SK-N-SH (cell line): ENCODE data around the gene VPS18. TPM values are rescaled to one million over a fixed set of nuclear protein-coding genes. Genes with fewer than 3 reads are reported as not detected.

ENCODE experiments used
- CTCF ChIA-PET: fragments of 300-600, 350-600 bp; formaldehyde crosslinking; extraction: SDS; loops from one replicate; lab custom pipeline; 2021; lab: Yijun Ruan, JAX
- POLR2A ChIA-PET: fragments of 350-600 bp; sonication (Branson Sonifier 250); formaldehyde crosslinking; extraction: SDS; loops from one replicate; lab custom pipeline; 2020; ENCODE audit warnings: antibody characterized with exemption, inconsistent platforms; lab: Yijun Ruan, JAX
- DNase-seq: peaks from one replicate; pipeline ENCODE4 v3.0.0; 2012
- H2AFZ ChIP-seq: fragments of 200-600 bp; sonication (generic); 2 replicates; pipeline ENCODE4 v1.8.1; 2016; ENCODE audit warnings: antibody characterized with exemption, mild to moderate bottlenecking, low read depth
- H3F3A ChIP-seq: fragments of 200-600 bp; sonication (generic); replicated peaks from 2 replicates; pipeline ENCODE3; 2016; ENCODE audit warnings: antibody characterized with exemption, mild to moderate bottlenecking; ENCODE audit not compliant: insufficient read depth
- H3K27ac ChIP-seq, 2 experiments: fragments of 200-500 bp in 1 of 2; fragments of 200-600 bp in 1 of 2; sonication (Bioruptor generic) in 1 of 2; sonication (generic), shearing (Covaris generic) in 1 of 2; 2 replicates each; pipeline versions ENCODE4 v1.5.1 to v1.6.1; 2014 to 2016; ENCODE audit warnings: low read depth in 2 of 2, inconsistent platforms in 1 of 2, low read length in 1 of 2, mild to moderate bottlenecking in 1 of 2, mixed read lengths in 1 of 2
- H3K27me3 ChIP-seq: fragments of 200-600 bp; sonication (generic), shearing (Covaris generic); 2 replicates; pipeline ENCODE4 v1.6.1; 2016; ENCODE audit warnings: mixed run types; ENCODE audit not compliant: insufficient read depth
- H3K36me3 ChIP-seq, 2 experiments: fragments of 200-500 bp in 1 of 2; fragments of 200-600 bp in 1 of 2; sonication (Bioruptor generic) in 1 of 2; sonication (generic) in 1 of 2; replicated peaks in 1 of 2; 2 replicates each; pipeline versions ENCODE3 to v1.5.1; 2014 to 2016; ENCODE audit warnings: low read length in 1 of 2, mild to moderate bottlenecking in 1 of 2; ENCODE audit not compliant: insufficient read depth in 2 of 2, control insufficient read depth in 1 of 2
- H3K4me1 ChIP-seq, 2 experiments: fragments of 200-500 bp in 1 of 2; fragments of 200-600 bp in 1 of 2; sonication (Bioruptor generic) in 1 of 2; sonication (generic), shearing (Covaris generic) in 1 of 2; 2 replicates each; pipeline versions ENCODE4 v1.5.1 to v1.6.1; 2014 to 2016; ENCODE audit warnings: low read depth in 1 of 2, low read length in 1 of 2, mixed run types in 1 of 2; ENCODE audit not compliant: insufficient read depth in 2 of 2, control insufficient read depth in 1 of 2
- H3K4me2 ChIP-seq: fragments of 200-600 bp; sonication (generic), shearing (Covaris generic); 2 replicates; pipeline ENCODE4 v1.6.1; 2017; ENCODE audit warnings: mixed run types
- H3K4me3 ChIP-seq, 2 experiments: fragments of 200-500 bp in 1 of 2; fragments of 200-600 bp in 1 of 2; sonication (Bioruptor generic) in 1 of 2; sonication (generic), shearing (Covaris generic) in 1 of 2; 2 replicates each; pipeline versions ENCODE4 v1.5.1 to v1.8.1; 2014 to 2016; ENCODE audit warnings: low read depth in 2 of 2, inconsistent platforms in 1 of 2, low read length in 1 of 2, mild to moderate bottlenecking in 1 of 2, mixed read lengths in 1 of 2, moderate library complexity in 1 of 2
- H3K79me2 ChIP-seq: fragments of 200-600 bp; sonication (generic); 2 replicates; pipeline ENCODE4 v1.8.1; 2017; ENCODE audit warnings: mild to moderate bottlenecking; ENCODE audit not compliant: insufficient read depth
- H3K9ac ChIP-seq: fragments of 200-600 bp; sonication (generic); 2 replicates; pipeline ENCODE4 v1.6.1; 2017; ENCODE audit warnings: mixed run types
- H3K9me2 ChIP-seq: fragments of 200-600 bp; sonication (generic); 2 replicates; pipeline ENCODE4 v1.6.1; 2017; ENCODE audit warnings: mixed run types
- H3K9me3 ChIP-seq: fragments of 200-600 bp; sonication (generic); 2 replicates; pipeline ENCODE4 v1.6.1; 2017; ENCODE audit warnings: mixed run types, mild to moderate bottlenecking, moderate library complexity
- H4K20me1 ChIP-seq: fragments of 200-600 bp; sonication (generic); 2 replicates; pipeline ENCODE4 v1.6.1; 2017; ENCODE audit warnings: mild to moderate bottlenecking, mixed run types; ENCODE audit not compliant: insufficient read depth
- CHD2 ChIP-seq: fragments of 150-350 bp; IDR thresholded peaks from 2 replicates; pipeline ENCODE4 v1.6.1; 2018; ENCODE audit warnings: low read length; ENCODE audit not compliant: partially characterized antibody
- ELF1 ChIP-seq: IDR thresholded peaks from 2 replicates; pipeline ENCODE4 v1.4.0; 2012
- EZH2phosphoT487 ChIP-seq: fragments of 200-600 bp; sonication (generic); IDR thresholded peaks from 2 replicates; pipeline ENCODE4 v1.6.1; 2017; ENCODE audit warnings: low read depth, mixed run types, mild to moderate bottlenecking, antibody characterized with exemption, moderate library complexity, borderline replicate concordance
- NRF1 ChIP-seq: IDR thresholded peaks from 2 replicates; pipeline ENCODE4 v1.6.1; 2012; ENCODE audit warnings: low read depth, mild to moderate bottlenecking, low read length
- RCOR1 ChIP-seq: fragments of 150-350 bp; IDR thresholded peaks from 2 replicates; pipeline ENCODE4 v1.6.1; 2017; ENCODE audit warnings: antibody characterized with exemption, low read length
- RXRA ChIP-seq: IDR thresholded peaks from 2 replicates; pipeline ENCODE4 v1.4.0; 2012; ENCODE audit warnings: low read depth, mild to moderate bottlenecking, borderline replicate concordance
- TAF1 ChIP-seq: IDR thresholded peaks from 2 replicates; pipeline ENCODE4 v1.6.1; 2012; ENCODE audit warnings: low read depth, mild to moderate bottlenecking, low read length, moderate library complexity, borderline replicate concordance
- TEAD4 ChIP-seq: IDR thresholded peaks from 2 replicates; pipeline ENCODE4 v1.4.0; 2012; ENCODE audit warnings: mild to moderate bottlenecking, borderline replicate concordance; ENCODE audit not compliant: insufficient read depth
- YY1 ChIP-seq: IDR thresholded peaks from 2 replicates; pipeline ENCODE4 v1.4.0; 2012; ENCODE audit warnings: low read depth, mild to moderate bottlenecking
- WGBS: methylation state at CpG from one replicate; pipeline ENCODE4 v1.1.6; 2017; ENCODE audit warnings: low lambda C conversion rate; 5-methylcytosine and 5-hydroxymethylcytosine counted together
- polyA plus RNA-seq, 3 experiments: library from polyadenylated mRNA; depleted of rRNA; stranded (reverse); fragments of >200 nt; gene quantifications; 2 replicates each; pipeline ENCODE4 v1.2.3, GENCODE V29; 2012
- TF ChIP-seq, protein P1 (sequence below): IDR thresholded peaks from 2 replicates; pipeline ENCODE4 v1.4.0; 2012; ENCODE audit warnings: low read depth, borderline replicate concordance
- TF ChIP-seq, protein P2 (sequence below): IDR thresholded peaks from 2 replicates; pipeline ENCODE4; 2012
- TF ChIP-seq, protein P3 (sequence below): IDR thresholded peaks from 2 replicates; pipeline ENCODE4 v1.6.1; 2012; ENCODE audit warnings: mild to moderate bottlenecking, low read depth, low read length, moderate library complexity
- TF ChIP-seq, protein P4 (sequence below): fragments of 150-350 bp; IDR thresholded peaks from 2 replicates; pipeline ENCODE4 v1.6.1; 2017; ENCODE audit warnings: antibody characterized with exemption, low read length, low read depth, borderline replicate concordance

VPS18 gene
- polyA plus RNA-seq, 1 of the 3 experiments (the other 2 are of a cell fraction), result 14.1 TPM

DNA sequence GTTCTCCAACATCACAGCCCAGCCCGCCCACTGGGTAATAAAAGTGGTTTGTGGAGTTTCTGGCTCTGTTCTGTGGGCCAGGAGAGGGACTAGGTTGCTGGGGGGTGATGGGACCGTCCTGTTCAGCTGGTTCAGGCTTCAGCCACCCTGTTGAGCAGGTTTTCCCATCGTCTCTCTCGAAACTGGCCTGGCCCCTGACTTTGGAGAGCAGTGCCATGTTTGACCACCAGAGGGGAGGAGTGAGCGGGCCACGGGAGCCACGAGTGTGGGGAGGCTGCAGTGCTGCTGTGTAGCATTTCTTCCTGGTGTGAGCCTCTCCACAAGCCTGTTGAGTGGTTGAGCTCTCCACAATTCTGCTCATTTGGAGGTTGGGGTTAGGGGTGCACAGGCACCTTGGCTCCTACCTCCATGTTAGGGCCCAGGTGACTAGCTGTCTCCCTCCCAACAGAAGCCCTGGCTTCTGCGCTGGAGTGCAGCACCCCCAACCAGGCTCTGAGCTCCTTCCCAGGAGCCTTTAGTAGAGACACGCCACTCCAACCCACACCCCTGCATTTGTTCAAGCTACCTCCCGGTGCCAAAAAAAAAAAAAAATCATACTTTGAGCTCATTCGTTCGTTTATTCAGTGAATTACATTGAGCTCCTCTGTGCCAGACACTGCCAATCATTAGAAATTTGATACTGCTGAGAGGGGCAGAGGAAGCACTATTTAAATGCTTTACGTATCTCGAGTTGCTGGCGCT is 36.5 kb upstream of the VPS18 start (continued):
- TF ChIP-seq TAF1 (no peak), RXRA (no peak), NRF1 (no peak), RCOR1 (0 out of 2 replicates have a peak, but pooled peaks have one; percentile 32), TEAD4 (no peak), YY1 (no peak)
- TF ChIP-seq, protein P1, sequence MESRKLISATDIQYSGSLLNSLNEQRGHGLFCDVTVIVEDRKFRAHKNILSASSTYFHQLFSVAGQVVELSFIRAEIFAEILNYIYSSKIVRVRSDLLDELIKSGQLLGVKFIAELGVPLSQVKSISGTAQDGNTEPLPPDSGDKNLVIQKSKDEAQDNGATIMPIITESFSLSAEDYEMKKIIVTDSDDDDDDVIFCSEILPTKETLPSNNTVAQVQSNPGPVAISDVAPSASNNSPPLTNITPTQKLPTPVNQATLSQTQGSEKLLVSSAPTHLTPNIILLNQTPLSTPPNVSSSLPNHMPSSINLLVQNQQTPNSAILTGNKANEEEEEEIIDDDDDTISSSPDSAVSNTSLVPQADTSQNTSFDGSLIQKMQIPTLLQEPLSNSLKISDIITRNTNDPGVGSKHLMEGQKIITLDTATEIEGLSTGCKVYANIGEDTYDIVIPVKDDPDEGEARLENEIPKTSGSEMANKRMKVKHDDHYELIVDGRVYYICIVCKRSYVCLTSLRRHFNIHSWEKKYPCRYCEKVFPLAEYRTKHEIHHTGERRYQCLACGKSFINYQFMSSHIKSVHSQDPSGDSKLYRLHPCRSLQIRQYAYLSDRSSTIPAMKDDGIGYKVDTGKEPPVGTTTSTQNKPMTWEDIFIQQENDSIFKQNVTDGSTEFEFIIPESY, result no peak
- TF ChIP-seq, protein P2, sequence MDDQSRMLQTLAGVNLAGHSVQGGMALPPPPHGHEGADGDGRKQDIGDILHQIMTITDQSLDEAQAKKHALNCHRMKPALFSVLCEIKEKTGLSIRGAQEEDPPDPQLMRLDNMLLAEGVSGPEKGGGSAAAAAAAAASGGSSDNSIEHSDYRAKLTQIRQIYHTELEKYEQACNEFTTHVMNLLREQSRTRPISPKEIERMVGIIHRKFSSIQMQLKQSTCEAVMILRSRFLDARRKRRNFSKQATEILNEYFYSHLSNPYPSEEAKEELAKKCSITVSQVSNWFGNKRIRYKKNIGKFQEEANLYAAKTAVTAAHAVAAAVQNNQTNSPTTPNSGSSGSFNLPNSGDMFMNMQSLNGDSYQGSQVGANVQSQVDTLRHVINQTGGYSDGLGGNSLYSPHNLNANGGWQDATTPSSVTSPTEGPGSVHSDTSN, result no peak

DNA sequence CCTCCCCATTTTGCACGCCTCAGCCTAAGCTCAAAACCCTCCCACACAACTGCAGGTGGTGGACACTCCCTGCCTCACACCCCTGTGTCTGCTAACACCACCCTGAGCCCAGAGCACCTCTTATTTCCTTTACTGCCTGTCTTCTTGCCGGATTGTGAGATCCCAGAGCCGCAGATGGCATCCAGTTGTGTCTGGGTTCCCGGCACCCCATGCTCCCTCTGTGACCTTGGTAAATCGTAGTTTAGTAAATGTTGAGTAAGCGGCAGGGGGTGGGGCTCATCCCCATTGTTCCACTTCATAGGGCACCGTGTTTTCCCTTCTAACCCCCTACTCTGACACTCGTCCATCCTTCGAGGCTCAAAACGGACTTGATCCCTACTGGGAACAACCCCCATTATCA is 35.5 kb upstream of the VPS18 start:
- Histone ChIP-seq H4K20me1 (no peaks in the 10 kb centered on the region), H3K4me2 (no peak overlapping the region), H3K4me3 (no peak overlapping the region), H3K4me1 (peaks cover 0 to 3% of the 10 kb centered on the region in 2 experiments; a peak in 1 of 4 replicates), H2AFZ (no peak overlapping the region), H3F3A (peaks cover 3% of the 10 kb centered on the region), H3K9me3 (no peaks in the 10 kb centered on the region), H3K9ac (no peak overlapping the region), H3K36me3 (no peaks in the 10 kb centered on the region), H3K27me3 (no peaks in the 10 kb centered on the region), H3K27ac (no peak overlapping the region), H3K9me2 (no peaks in the 10 kb centered on the region), H3K79me2 (no peaks in the 10 kb centered on the region)
- no peak for DNase-seq
- 66% methylated on average over 10 of the region's 10 CpGs for WGBS
- TF ChIP-seq TEAD4 (no peak), EZH2phosphoT487 (no peak), ELF1 (no peak), CHD2 (no peak)
- TF ChIP-seq, protein P3, sequence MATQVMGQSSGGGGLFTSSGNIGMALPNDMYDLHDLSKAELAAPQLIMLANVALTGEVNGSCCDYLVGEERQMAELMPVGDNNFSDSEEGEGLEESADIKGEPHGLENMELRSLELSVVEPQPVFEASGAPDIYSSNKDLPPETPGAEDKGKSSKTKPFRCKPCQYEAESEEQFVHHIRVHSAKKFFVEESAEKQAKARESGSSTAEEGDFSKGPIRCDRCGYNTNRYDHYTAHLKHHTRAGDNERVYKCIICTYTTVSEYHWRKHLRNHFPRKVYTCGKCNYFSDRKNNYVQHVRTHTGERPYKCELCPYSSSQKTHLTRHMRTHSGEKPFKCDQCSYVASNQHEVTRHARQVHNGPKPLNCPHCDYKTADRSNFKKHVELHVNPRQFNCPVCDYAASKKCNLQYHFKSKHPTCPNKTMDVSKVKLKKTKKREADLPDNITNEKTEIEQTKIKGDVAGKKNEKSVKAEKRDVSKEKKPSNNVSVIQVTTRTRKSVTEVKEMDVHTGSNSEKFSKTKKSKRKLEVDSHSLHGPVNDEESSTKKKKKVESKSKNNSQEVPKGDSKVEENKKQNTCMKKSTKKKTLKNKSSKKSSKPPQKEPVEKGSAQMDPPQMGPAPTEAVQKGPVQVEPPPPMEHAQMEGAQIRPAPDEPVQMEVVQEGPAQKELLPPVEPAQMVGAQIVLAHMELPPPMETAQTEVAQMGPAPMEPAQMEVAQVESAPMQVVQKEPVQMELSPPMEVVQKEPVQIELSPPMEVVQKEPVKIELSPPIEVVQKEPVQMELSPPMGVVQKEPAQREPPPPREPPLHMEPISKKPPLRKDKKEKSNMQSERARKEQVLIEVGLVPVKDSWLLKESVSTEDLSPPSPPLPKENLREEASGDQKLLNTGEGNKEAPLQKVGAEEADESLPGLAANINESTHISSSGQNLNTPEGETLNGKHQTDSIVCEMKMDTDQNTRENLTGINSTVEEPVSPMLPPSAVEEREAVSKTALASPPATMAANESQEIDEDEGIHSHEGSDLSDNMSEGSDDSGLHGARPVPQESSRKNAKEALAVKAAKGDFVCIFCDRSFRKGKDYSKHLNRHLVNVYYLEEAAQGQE, result no peak
- TF ChIP-seq, protein P4, sequence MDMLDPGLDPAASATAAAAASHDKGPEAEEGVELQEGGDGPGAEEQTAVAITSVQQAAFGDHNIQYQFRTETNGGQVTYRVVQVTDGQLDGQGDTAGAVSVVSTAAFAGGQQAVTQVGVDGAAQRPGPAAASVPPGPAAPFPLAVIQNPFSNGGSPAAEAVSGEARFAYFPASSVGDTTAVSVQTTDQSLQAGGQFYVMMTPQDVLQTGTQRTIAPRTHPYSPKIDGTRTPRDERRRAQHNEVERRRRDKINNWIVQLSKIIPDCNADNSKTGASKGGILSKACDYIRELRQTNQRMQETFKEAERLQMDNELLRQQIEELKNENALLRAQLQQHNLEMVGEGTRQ, result no peak
- ChIA-PET POLR2A (interaction anchor here (0.8 to 2.4 kb wide), 5 partner anchors 13 to 35 kb away, joined by 3 to 12 read pairs (median 9); partner anchors contain the start of genes RHOV and VPS18), CTCF (interaction anchor here (0.6 to 5.1 kb wide), 38 partner anchors 12 to 431 kb away, joined by 3 to 120 read pairs (median 4); partner anchors contain the start of genes CHP1, EXD1, PPP1R14D and RAD51)
